ENCODE results near the gene UBE3C.
"Not testable (repeated sequence)": the region's sequence is repeated elsewhere in the genome, so short reads cannot be mapped to it uniquely, and the experiment has no call there.

The UBE3C gene

DNA sequence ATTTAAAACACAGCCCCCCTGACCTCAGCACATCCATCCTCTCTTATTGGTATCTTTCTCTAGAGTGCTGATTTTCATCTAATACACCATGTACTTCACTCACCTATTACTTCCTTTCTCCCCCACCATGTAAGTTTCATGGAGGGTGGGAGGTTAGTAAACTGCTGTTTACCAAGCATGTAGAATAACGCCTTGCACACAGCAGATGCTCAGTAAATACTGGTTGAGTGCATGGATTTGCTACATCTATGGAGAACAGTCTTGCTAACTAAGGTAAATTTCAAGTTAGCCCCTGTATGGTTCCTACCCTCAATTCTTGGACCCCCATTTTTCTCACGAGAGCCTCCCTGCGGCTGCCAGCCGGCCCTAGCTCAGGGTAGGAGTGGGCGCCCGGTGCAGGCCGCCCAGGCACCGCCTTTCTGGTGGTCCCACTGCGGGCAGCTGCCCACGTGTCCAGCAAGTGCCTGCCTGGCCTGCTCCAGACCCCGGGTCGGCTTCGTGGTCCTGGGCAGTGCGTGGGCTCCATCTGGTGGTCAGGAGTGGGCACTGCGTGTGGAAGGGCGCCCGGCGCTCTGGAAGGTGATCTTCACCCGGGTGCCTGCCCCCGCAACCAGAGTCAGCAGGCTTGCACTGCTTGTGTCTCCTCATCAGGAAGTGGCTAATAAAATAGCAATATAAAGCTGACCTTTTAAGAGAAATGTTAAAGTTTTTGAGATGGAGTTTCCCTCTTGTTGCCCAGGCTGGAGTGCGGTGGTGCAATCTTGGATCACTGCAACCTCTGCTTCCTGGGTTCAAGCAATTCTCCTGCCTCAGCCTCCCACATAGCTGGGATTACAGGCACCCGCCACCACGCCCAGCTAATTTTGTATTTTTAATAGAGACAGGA lies 134.7 kb downstream of the UBE3C start:
- H3K9me3 ChIP-seq (ENCODE audit: control insufficient read depth, low read length): no peaks in the 10 kb centered on the region
- 32% methylated on average over 20 of the region's 23 CpGs for WGBS

DNA sequence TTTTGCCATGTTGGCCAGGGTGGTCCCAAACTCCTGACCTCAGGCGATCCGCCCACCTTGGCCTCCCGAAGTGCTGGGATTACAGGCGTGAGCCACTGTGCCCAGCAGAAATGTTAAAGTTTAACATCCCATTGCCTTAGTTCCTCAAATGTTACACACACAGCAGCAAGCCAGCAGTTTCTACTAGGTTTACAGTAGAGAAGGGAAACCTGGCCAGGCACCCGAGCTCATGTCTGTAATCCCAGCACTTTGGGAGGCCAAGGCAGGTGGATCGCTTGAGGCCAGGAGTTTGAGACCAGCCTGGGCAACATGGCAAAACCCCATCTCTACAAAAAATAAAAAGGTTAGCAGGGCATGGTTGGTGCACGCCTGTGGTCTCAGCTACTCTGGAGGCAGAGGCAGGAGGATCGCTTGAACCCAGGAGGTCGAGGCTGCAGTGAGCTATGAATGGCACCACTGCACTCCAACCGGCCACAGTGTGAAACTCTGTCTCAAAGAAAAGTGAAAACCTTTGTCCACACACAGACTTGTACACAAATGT lies 135.4 kb downstream of the UBE3C start:
- WGBS: 96% methylated on average over 10 of the region's 10 CpGs
- H3K27me3 ChIP-seq (ENCODE audit: control insufficient read depth in 1 of 2, insufficient read depth in 1 of 2, low read length in 2 of 2); H2BK15ac ChIP-seq (ENCODE audit: low read depth, poor library complexity, severe bottlenecking); H3K4me2 ChIP-seq (ENCODE audit: low read length, poor library complexity, severe bottlenecking); H2BK120ac ChIP-seq (ENCODE audit: low read depth, low read length); H3K9me3 ChIP-seq (ENCODE audit: control insufficient read depth, low read length); H2AK5ac ChIP-seq (ENCODE audit: low read length, severe bottlenecking); H3K9ac ChIP-seq (ENCODE audit: low read length); H3K18ac ChIP-seq (ENCODE audit: low read depth in 1 of 2, low read length in 2 of 2); H2AFZ ChIP-seq (ENCODE audit: low read depth, low read length); H3K23ac ChIP-seq (ENCODE audit: low read length in 2 of 2); H3K14ac ChIP-seq (ENCODE audit: low read length in 2 of 2); H4K91ac ChIP-seq (ENCODE audit: low read length); H2BK5ac ChIP-seq (ENCODE audit: low read depth, low read length, poor library complexity, severe bottlenecking); H3K4ac ChIP-seq (ENCODE audit: low read depth in 1 of 2, low read length in 2 of 2); H3K27ac ChIP-seq (ENCODE audit: low read length, poor library complexity, severe bottlenecking); H3K79me1 ChIP-seq (replicated peaks; ENCODE audit: low read length, poor library complexity, severe bottlenecking); H4K8ac ChIP-seq (ENCODE audit: low read length); H2BK12ac ChIP-seq (ENCODE audit: low read length in 2 of 2); DNase-seq; H3K4me3 ChIP-seq (ENCODE audit: insufficient read depth in 1 of 2, low read depth in 1 of 2, low read length in 2 of 2): not testable (repeated sequence)
- H3K36me3 ChIP-seq (ENCODE audit: control insufficient read depth in 1 of 2, insufficient read depth in 2 of 2, low read depth in 1 of 2, low read length in 2 of 2): peaks cover 15 to 23% of the 10 kb centered on the region in 2 experiments
- peaks cover 24% of the 10 kb centered on the region for H3K4me1 ChIP-seq (ENCODE audit: control insufficient read depth, insufficient read depth, low read depth, low read length)

More for the DNA sequence above, 134.7 kb downstream of the UBE3C start:
- no peak overlapping the region for H2AFZ ChIP-seq (ENCODE audit: low read depth, low read length)
- H2BK12ac ChIP-seq (ENCODE audit: low read length in 2 of 2): peak overlapping the region; percentile 35 to 51
- H3K4ac ChIP-seq (ENCODE audit: low read depth in 1 of 2, low read length in 2 of 2): peak overlapping the region; percentile 3 to 76
- H3K9ac ChIP-seq (ENCODE audit: low read length): peak overlapping the region; percentile 62
- H3K4me3 ChIP-seq (ENCODE audit: insufficient read depth in 1 of 2, low read depth in 1 of 2, low read length in 2 of 2): no peak overlapping the region
- no peak overlapping the region for H3K4me2 ChIP-seq (ENCODE audit: low read length, poor library complexity, severe bottlenecking)
- H3K79me1 ChIP-seq (replicated peaks; ENCODE audit: low read length, poor library complexity, severe bottlenecking): peaks cover 3% of the 10 kb centered on the region
- no peak overlapping the region for H2BK15ac ChIP-seq (ENCODE audit: low read depth, poor library complexity, severe bottlenecking)
- no peak overlapping the region for H3K27ac ChIP-seq (ENCODE audit: low read length, poor library complexity, severe bottlenecking)
- peak overlapping the region; percentile 95 for H4K91ac ChIP-seq (ENCODE audit: low read length)
- peak overlapping the region in 1 of 2 experiments; percentile 39 for H3K14ac ChIP-seq (ENCODE audit: low read length in 2 of 2)
- H3K36me3 ChIP-seq (ENCODE audit: control insufficient read depth in 1 of 2, insufficient read depth in 2 of 2, low read depth in 1 of 2, low read length in 2 of 2): peaks cover 23 to 26% of the 10 kb centered on the region in 2 experiments
- peak overlapping the region; percentile 92 for H4K8ac ChIP-seq (ENCODE audit: low read length)
- no peak overlapping the region for H2BK120ac ChIP-seq (ENCODE audit: low read depth, low read length)
- peak; percentile 71 for DNase-seq
- H3K18ac ChIP-seq (ENCODE audit: low read depth in 1 of 2, low read length in 2 of 2): peak overlapping the region in 1 of 2 experiments; percentile 58
- H2AK5ac ChIP-seq (ENCODE audit: low read length, severe bottlenecking): no peak overlapping the region
- no peak overlapping the region for H2BK5ac ChIP-seq (ENCODE audit: low read depth, low read length, poor library complexity, severe bottlenecking)
- H3K27me3 ChIP-seq (ENCODE audit: control insufficient read depth in 1 of 2, insufficient read depth in 1 of 2, low read length in 2 of 2): no peaks in the 10 kb centered on the region
- peaks cover 24% of the 10 kb centered on the region for H3K4me1 ChIP-seq (ENCODE audit: control insufficient read depth, insufficient read depth, low read depth, low read length)
- H3K23ac ChIP-seq (ENCODE audit: low read length in 2 of 2): no peak overlapping the region

DNA sequence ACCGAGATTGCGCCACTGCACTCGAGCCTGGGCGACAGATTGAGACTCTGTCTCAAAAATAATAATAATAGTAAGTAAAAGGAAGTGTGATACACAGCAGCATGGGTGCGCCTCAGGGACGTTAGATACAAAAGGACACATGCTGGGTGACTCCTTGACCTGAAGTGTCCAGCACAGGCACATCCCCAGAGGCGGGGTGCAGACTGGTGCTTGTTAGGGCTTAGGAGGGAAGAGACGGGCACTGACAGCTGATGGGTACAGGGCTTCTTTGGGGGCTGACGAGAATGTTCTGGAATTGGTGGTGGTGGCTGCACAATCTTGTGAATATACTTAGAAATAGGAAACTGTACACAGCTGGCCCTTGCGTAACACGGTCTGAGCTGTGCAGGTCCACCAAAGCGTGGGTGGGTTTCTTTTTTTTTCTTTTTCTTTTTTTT lies 136.3 kb downstream of the UBE3C start:
- no peak overlapping the region for H3K4me2 ChIP-seq (ENCODE audit: low read length, poor library complexity, severe bottlenecking)
- no peak overlapping the region for H2BK5ac ChIP-seq (ENCODE audit: low read depth, low read length, poor library complexity, severe bottlenecking)
- H3K4me3 ChIP-seq (ENCODE audit: insufficient read depth in 1 of 2, low read depth in 1 of 2, low read length in 2 of 2): no peak overlapping the region
- H2BK15ac ChIP-seq (ENCODE audit: low read depth, poor library complexity, severe bottlenecking): no peak overlapping the region
- no peak overlapping the region for H4K8ac ChIP-seq (ENCODE audit: low read length)
- DNase-seq: no peak
- no peak overlapping the region for H3K4ac ChIP-seq (ENCODE audit: low read depth in 1 of 2, low read length in 2 of 2)
- no peaks in the 10 kb centered on the region for H3K27me3 ChIP-seq (ENCODE audit: control insufficient read depth in 1 of 2, insufficient read depth in 1 of 2, low read length in 2 of 2)
- H3K9me3 ChIP-seq (ENCODE audit: control insufficient read depth, low read length): no peaks in the 10 kb centered on the region
- no peak overlapping the region for H3K27ac ChIP-seq (ENCODE audit: low read length, poor library complexity, severe bottlenecking)
- no peak overlapping the region for H4K91ac ChIP-seq (ENCODE audit: low read length)
- H3K14ac ChIP-seq (ENCODE audit: low read length in 2 of 2): no peak overlapping the region
- no peak overlapping the region for H2BK120ac ChIP-seq (ENCODE audit: low read depth, low read length)
- no peak overlapping the region for H2AFZ ChIP-seq (ENCODE audit: low read depth, low read length)
- WGBS: 87% methylated on average over 12 of the region's 12 CpGs
- no peak overlapping the region for H2AK5ac ChIP-seq (ENCODE audit: low read length, severe bottlenecking)
- H3K9ac ChIP-seq (ENCODE audit: low read length): no peak overlapping the region
- no peak overlapping the region for H3K23ac ChIP-seq (ENCODE audit: low read length in 2 of 2)
- peaks cover 24% of the 10 kb centered on the region for H3K4me1 ChIP-seq (ENCODE audit: control insufficient read depth, insufficient read depth, low read depth, low read length)
- peak overlapping the region in 1 of 2 experiments; percentile 3 for H2BK12ac ChIP-seq (ENCODE audit: low read length in 2 of 2)
- peaks cover 7 to 17% of the 10 kb centered on the region in 2 experiments for H3K36me3 ChIP-seq (ENCODE audit: control insufficient read depth in 1 of 2, insufficient read depth in 2 of 2, low read depth in 1 of 2, low read length in 2 of 2)
- H3K18ac ChIP-seq (ENCODE audit: low read depth in 1 of 2, low read length in 2 of 2): no peak overlapping the region
- H3K79me1 ChIP-seq (replicated peaks; ENCODE audit: low read length, poor library complexity, severe bottlenecking): no peaks in the 10 kb centered on the region

DNA sequence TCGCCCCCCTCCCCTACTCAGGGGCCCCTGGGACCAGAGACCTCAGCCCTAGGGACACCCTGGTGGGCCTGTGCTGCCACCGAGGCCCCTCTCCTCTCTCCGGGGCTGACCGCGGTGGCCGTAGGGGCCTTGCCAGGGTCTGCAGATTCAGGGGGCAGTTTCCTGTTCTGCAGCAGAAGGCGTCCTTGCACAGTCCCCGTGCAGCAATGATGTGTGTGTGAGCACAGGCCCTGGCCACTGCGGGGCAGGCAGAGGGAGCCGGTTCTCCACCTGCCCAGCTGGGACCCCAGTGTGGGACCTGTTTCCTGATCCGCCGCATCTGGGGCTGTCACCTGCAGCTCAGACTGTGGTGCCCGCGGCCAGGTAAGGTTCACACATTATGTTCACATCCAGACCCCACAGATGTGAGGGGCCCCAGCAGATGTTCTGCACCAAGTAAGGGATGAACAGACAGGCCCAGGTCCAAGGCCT lies 137.4 kb downstream of the UBE3C start:
- H4K91ac ChIP-seq (ENCODE audit: low read length): peak overlapping the region; percentile 16
- no peak for DNase-seq
- 94% methylated on average over 14 of the region's 14 CpGs for WGBS

More for the DNA sequence above, 137.4 kb downstream of the UBE3C start:
- H3K9me3 ChIP-seq (ENCODE audit: control insufficient read depth, low read length): no peaks in the 10 kb centered on the region
- H3K23ac ChIP-seq (ENCODE audit: low read length in 2 of 2): no peak overlapping the region
- no peak overlapping the region for H3K4me2 ChIP-seq (ENCODE audit: low read length, poor library complexity, severe bottlenecking)
- H2BK120ac ChIP-seq (ENCODE audit: low read depth, low read length): no peak overlapping the region
- no peak overlapping the region for H3K14ac ChIP-seq (ENCODE audit: low read length in 2 of 2)
- peaks cover 0 to 8% of the 10 kb centered on the region in 2 experiments for H3K36me3 ChIP-seq (ENCODE audit: control insufficient read depth in 1 of 2, insufficient read depth in 2 of 2, low read depth in 1 of 2, low read length in 2 of 2)
- H3K27me3 ChIP-seq (ENCODE audit: control insufficient read depth in 1 of 2, insufficient read depth in 1 of 2, low read length in 2 of 2): no peaks in the 10 kb centered on the region
- H3K79me1 ChIP-seq (replicated peaks; ENCODE audit: low read length, poor library complexity, severe bottlenecking): no peaks in the 10 kb centered on the region
- no peak overlapping the region for H2BK12ac ChIP-seq (ENCODE audit: low read length in 2 of 2)
- H3K4me3 ChIP-seq (ENCODE audit: insufficient read depth in 1 of 2, low read depth in 1 of 2, low read length in 2 of 2): no peak overlapping the region
- H3K9ac ChIP-seq (ENCODE audit: low read length): no peak overlapping the region
- peaks cover 24% of the 10 kb centered on the region for H3K4me1 ChIP-seq (ENCODE audit: control insufficient read depth, insufficient read depth, low read depth, low read length)
- no peak overlapping the region for H4K8ac ChIP-seq (ENCODE audit: low read length)
- H3K27ac ChIP-seq (ENCODE audit: low read length, poor library complexity, severe bottlenecking): no peak overlapping the region
- no peak overlapping the region for H3K18ac ChIP-seq (ENCODE audit: low read depth in 1 of 2, low read length in 2 of 2)
- H2AK5ac ChIP-seq (ENCODE audit: low read length, severe bottlenecking): no peak overlapping the region
- H2BK15ac ChIP-seq (ENCODE audit: low read depth, poor library complexity, severe bottlenecking): peak overlapping the region; percentile 6
- H3K4ac ChIP-seq (ENCODE audit: low read depth in 1 of 2, low read length in 2 of 2): no peak overlapping the region
- H2AFZ ChIP-seq (ENCODE audit: low read depth, low read length): no peak overlapping the region
- no peak overlapping the region for H2BK5ac ChIP-seq (ENCODE audit: low read depth, low read length, poor library complexity, severe bottlenecking)

Data from mesenchymal stem cell (in vitro differentiated cells and primary cell).